Measurements from ENCODE around the gene MKS1. TPM values are rescaled to one million over a fixed set of nuclear protein-coding genes. Genes with fewer than 3 reads are reported as not detected.

Gene MKS1
- total and polyA plus RNA-seq, 11 donors = 3.3 to 15.1 (median 6.4) TPM

DNA sequence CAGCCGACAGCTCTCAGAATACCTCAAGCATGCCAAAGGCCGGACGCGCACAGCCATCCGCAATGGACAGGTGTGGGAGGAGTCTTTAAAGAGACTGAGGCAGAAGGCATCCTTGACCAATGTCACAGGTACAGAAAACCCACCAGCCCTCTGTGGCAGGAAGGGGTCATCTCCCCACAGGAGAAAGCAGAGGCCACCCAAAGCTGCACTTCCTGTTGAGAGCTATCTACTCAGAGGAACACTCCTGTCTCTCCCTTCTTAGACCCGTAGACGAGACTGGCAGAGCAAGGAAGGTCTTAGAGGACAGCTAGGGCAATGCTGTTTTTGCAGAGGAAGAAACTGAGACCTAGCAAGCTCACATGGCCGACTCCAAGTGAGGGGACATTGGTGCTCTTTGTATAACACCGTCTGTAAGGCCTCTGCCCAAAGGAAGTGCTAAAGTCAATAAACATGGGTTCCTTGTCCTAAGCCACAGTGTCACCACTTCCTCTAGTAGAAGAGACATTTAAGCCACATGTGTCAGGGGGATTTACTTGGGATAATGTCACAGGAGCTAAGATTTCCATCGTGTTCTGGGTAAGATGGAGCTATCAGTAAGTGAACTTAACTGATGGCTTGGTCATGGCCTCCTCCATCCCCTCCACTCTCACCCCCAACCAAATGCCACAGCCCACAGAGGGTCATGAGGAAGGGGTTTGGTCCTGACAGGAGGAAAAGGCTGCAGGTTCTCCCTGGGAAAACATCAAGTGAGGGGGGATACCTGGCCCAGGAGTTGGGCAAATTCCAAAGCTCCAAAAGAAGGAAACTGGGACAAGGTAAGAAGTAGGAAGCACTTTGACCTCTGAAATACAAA is 28.7 kb upstream of the MKS1 start:
- Histone ChIP-seq H3K27me3 (peaks cover 4 to 77% (median 29%) of the 10 kb centered on the region in 9 donors), H3K36me3 (no peaks in the 10 kb centered on the region)
- intact Hi-C loops (cut with DNase I) = loop anchor here in 2 of 10 donors (5.0 to 10.0 kb wide), 3 partner anchors 167 to 200 kb away; partner anchors contain the start of gene RNF43 (in 2 of the 2)

GRCh38 chr17:58246781-58247180 is 27.7 kb upstream of the MKS1 start:
- intact Hi-C loops (cut with DNase I) = loop anchor here in 2 of 10 donors (5.0 to 10.0 kb wide), 3 partner anchors 168 to 201 kb away; partner anchors contain the start of gene RNF43 (in 2 of the 2)
- TF ChIP-seq CTCF (IDR thresholded peaks at IDR 0.05) (no peak), POLR2A (IDR thresholded peaks at IDR 0.05) (no peak)
- 67 to 96% (median 88%) methylated on average over 1 of the region's 1 CpG for WGBS, 4 donors
- DNase-seq (no peak), ATAC-seq (no peak)
- no peaks in the 10 kb centered on the region for H3K36me3 ChIP-seq
- no peak overlapping the region for H3K4me3 ChIP-seq
- peaks cover 4 to 78% (median 28%) of the 10 kb centered on the region in 9 donors for H3K27me3 ChIP-seq
- no peak overlapping the region for H3K27ac ChIP-seq
- H3K9me3 ChIP-seq = no peaks in the 10 kb centered on the region
- H3K4me1 ChIP-seq = peaks cover 4 to 11% (median 6%) of the 10 kb centered on the region in 12 donors

More for the DNA sequence above, 28.7 kb upstream of the MKS1 start:
- DNase-seq (no peak), ATAC-seq (no peak)
- H3K9me3 ChIP-seq = no peaks in the 10 kb centered on the region
- TF ChIP-seq CTCF (IDR thresholded peaks at IDR 0.05) (no peak), POLR2A (IDR thresholded peaks at IDR 0.05) (no peak)
- no peak overlapping the region for H3K4me3 ChIP-seq
- no peak overlapping the region for H3K27ac ChIP-seq
- 68 to 74% (median 72%) methylated on average over 9 to 10 of the region's 10 CpGs for WGBS, 4 donors
- H3K4me1 ChIP-seq = peaks cover 4 to 11% (median 6%) of the 10 kb centered on the region in 12 donors

- H3K27me3 ChIP-seq = peaks cover 4 to 79% (median 26%) of the 10 kb centered on the region in 9 donors
- TF ChIP-seq CTCF (IDR thresholded peaks at IDR 0.05) (no peak), POLR2A (IDR thresholded peaks at IDR 0.05) (no peak)
- WGBS, 4 donors = 78 to 80% (median 79%) methylated on average over 11 to 13 of the region's 13 CpGs
- H3K4me3 ChIP-seq = no peak overlapping the region
- H3K36me3 ChIP-seq = no peaks in the 10 kb centered on the region
- no peaks in the 10 kb centered on the region for H3K9me3 ChIP-seq
- DNase-seq (no peak), ATAC-seq (no peak)
- intact Hi-C loops (cut with DNase I) = loop anchor here in 2 of 10 donors (5.0 to 10.0 kb wide), 3 partner anchors 169 to 201 kb away; partner anchors contain the start of gene RNF43 (in 2 of the 2)
- peaks cover 4 to 11% (median 6%) of the 10 kb centered on the region in 12 donors for H3K4me1 ChIP-seq
- H3K27ac ChIP-seq = no peak overlapping the region
Observed at GRCh38 chr17:58246104-58246740, 27.2 kb upstream of the MKS1 start.
